MM.1S (cell line): ENCODE data around the gene TSC22D4.

Experiments
- DNase-seq: peaks from one replicate; pipeline ENCODE4 v3.0.0-alpha.2; 2015
- H2AFZ ChIP-seq: fragments of 300-600 bp; sonication (generic); 2 replicates; pipeline ENCODE4 v1.6.0; 2016; ENCODE audit warnings: antibody characterized with exemption, low read length
- H3F3A ChIP-seq: fragments of 300-600 bp; sonication (generic); 2 replicates; pipeline ENCODE4 v1.6.1; 2016; ENCODE audit warnings: mild to moderate bottlenecking, antibody characterized with exemption, low read length, moderate library complexity, mixed read lengths; ENCODE audit not compliant: insufficient read depth
- H3K27ac ChIP-seq: fragments of 300-600 bp; sonication (generic); 2 replicates; pipeline ENCODE4 v1.5.1; 2016; ENCODE audit warnings: mild to moderate bottlenecking, low read length
- H3K27me3 ChIP-seq: fragments of 300-600 bp; sonication (generic); replicated peaks from 2 replicates; pipeline ENCODE4 v1.6.0; 2016; ENCODE audit warnings: low read length; ENCODE audit not compliant: insufficient read depth
- H3K36me3 ChIP-seq: fragments of 300-600 bp; sonication (generic); replicated peaks from 2 replicates; pipeline ENCODE4 v1.6.1; 2016; ENCODE audit warnings: mild to moderate bottlenecking, low read length, mixed read lengths; ENCODE audit not compliant: insufficient read depth
- H3K4me1 ChIP-seq: fragments of 300-600 bp; sonication (generic); 2 replicates; pipeline ENCODE4 v1.6.1; 2016; ENCODE audit warnings: low read length, mixed read lengths
- H3K4me2 ChIP-seq: fragments of 300-600 bp; sonication (generic); 2 replicates; pipeline ENCODE4 v1.6.0; 2016; ENCODE audit warnings: low read depth, low read length
- H3K4me3 ChIP-seq: fragments of 300-600 bp; sonication (generic); 2 replicates; pipeline ENCODE4 v1.5.1; 2016; ENCODE audit warnings: low read length, mixed read lengths
- H3K79me2 ChIP-seq: fragments of 300-600 bp; sonication (generic); 2 replicates; pipeline ENCODE4 v1.6.1; 2016; ENCODE audit warnings: mixed run types, low read length, mixed read lengths
- H3K9ac ChIP-seq: fragments of 300-600 bp; sonication (generic); 2 replicates; pipeline ENCODE4 v1.6.1; 2016; ENCODE audit warnings: low read length, mixed read lengths
- H3K9me2 ChIP-seq: fragments of 300-600 bp; sonication (generic); replicated peaks from 2 replicates; pipeline ENCODE4 v1.6.1; 2016; ENCODE audit warnings: mild to moderate bottlenecking, low read length, mixed read lengths; ENCODE audit not compliant: insufficient read depth
- H3K9me3 ChIP-seq: fragments of 300-600 bp; sonication (generic); replicated peaks from 2 replicates; pipeline ENCODE4 v1.6.1; 2016; ENCODE audit warnings: mild to moderate bottlenecking, low read length, mixed read lengths; ENCODE audit not compliant: insufficient read depth
- H4K20me1 ChIP-seq: fragments of 300-600 bp; sonication (generic); 2 replicates; pipeline ENCODE4 v1.6.1; 2016; ENCODE audit warnings: mild to moderate bottlenecking, low read length, moderate library complexity, mixed read lengths; ENCODE audit not compliant: insufficient read depth
- EZH2 ChIP-seq: fragments of 300-600 bp; sonication (generic); optimal IDR thresholded peaks from 2 replicates; pipeline ENCODE3; 2017; ENCODE audit warnings: low read depth, mild to moderate bottlenecking, antibody characterized with exemption, low read length, mixed read lengths
- EZH2phosphoT487 ChIP-seq: fragments of 300-600 bp; sonication (generic); IDR thresholded peaks from 2 replicates; pipeline ENCODE4 v1.6.1; 2018; ENCODE audit warnings: antibody characterized with exemption, low read length
- TF ChIP-seq, protein P1 (sequence below): fragments of 300-600 bp; sonication (generic); IDR thresholded peaks from 2 replicates; pipeline ENCODE4 v1.5.1; 2016; ENCODE audit warnings: antibody characterized with exemption, low read length, mixed read lengths

Gene TSC22D4

GRCh38 chr7:100430493-100431285, 48.3 kb downstream of the TSC22D4 start:
- H3K4me2 ChIP-seq: peak overlapping the region; percentile 83
- peak overlapping the region; percentile 100 for H3K9ac ChIP-seq
- H3K79me2 ChIP-seq: peaks cover 61% of the 10 kb centered on the region
- H4K20me1 ChIP-seq: no peaks in the 10 kb centered on the region
- H3F3A ChIP-seq: peaks cover 51% of the 10 kb centered on the region
- TF ChIP-seq, protein P1, sequence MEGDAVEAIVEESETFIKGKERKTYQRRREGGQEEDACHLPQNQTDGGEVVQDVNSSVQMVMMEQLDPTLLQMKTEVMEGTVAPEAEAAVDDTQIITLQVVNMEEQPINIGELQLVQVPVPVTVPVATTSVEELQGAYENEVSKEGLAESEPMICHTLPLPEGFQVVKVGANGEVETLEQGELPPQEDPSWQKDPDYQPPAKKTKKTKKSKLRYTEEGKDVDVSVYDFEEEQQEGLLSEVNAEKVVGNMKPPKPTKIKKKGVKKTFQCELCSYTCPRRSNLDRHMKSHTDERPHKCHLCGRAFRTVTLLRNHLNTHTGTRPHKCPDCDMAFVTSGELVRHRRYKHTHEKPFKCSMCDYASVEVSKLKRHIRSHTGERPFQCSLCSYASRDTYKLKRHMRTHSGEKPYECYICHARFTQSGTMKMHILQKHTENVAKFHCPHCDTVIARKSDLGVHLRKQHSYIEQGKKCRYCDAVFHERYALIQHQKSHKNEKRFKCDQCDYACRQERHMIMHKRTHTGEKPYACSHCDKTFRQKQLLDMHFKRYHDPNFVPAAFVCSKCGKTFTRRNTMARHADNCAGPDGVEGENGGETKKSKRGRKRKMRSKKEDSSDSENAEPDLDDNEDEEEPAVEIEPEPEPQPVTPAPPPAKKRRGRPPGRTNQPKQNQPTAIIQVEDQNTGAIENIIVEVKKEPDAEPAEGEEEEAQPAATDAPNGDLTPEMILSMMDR: no peak
- TF ChIP-seq EZH2 (no peak), EZH2phosphoT487 (no peak)
- peak overlapping the region; percentile 93 for H3K4me3 ChIP-seq
- peaks cover 11% of the 10 kb centered on the region; the same call in 1 of the 2 replicates for H3K36me3 ChIP-seq
- peak overlapping the region; percentile 100; the same call in 1 of the 2 replicates for H3K27ac ChIP-seq
- no peaks in the 10 kb centered on the region for H3K9me3 ChIP-seq
- peaks cover 24% of the 10 kb centered on the region; the same call in 1 of the 2 replicates for H3K4me1 ChIP-seq
- H3K27me3 ChIP-seq: no peaks in the 10 kb centered on the region
- no peaks in the 10 kb centered on the region for H3K9me2 ChIP-seq
- no peak overlapping the region for H2AFZ ChIP-seq
- DNase-seq: no peak

GRCh38 chr7:100429637-100430492, 49.1 kb downstream of the TSC22D4 start, which contains the start of gene MEPCE:
Gene MEPCE, plus strand, starts transcription at chr7:100429831. Its CDS starts 188 bp downstream, at chr7:100430019.
- peak; percentile 94 for DNase-seq
- TF ChIP-seq EZH2: no peak
- TF ChIP-seq EZH2phosphoT487: no peak
- TF ChIP-seq, protein P1: no peak
- peak within 1 kb of the TSS; percentile 83 for H3K4me2 ChIP-seq
- H3K9me2 ChIP-seq: no peaks in the 10 kb centered on the region
- H3K27ac ChIP-seq: peak within 1 kb of the TSS; percentile 100
- H3K9ac ChIP-seq: peak within 1 kb of the TSS; percentile 100
- H3K27me3 ChIP-seq: no peaks in the 10 kb centered on the region
- no peaks in the 10 kb centered on the region for H3K9me3 ChIP-seq
- H3K79me2 ChIP-seq: peaks cover 52% of the 10 kb centered on the region
- peak within 1 kb of the TSS; percentile 93 for H3K4me3 ChIP-seq
- H3K4me1 ChIP-seq: peaks cover 27% of the 10 kb centered on the region
- H3K36me3 ChIP-seq: peaks cover 11% of the 10 kb centered on the region; the same call in 1 of the 2 replicates
- peaks cover 50% of the 10 kb centered on the region for H3F3A ChIP-seq
- H4K20me1 ChIP-seq: no peaks in the 10 kb centered on the region
- H2AFZ ChIP-seq: peak within 1 kb of the TSS; percentile 33

GRCh38 chr7:100428967-100429636, 49.9 kb downstream of the TSC22D4 start:
- Histone ChIP-seq H3K27ac (peak overlapping the region; percentile 100), H3K9me3 (no peaks in the 10 kb centered on the region), H3F3A (peaks cover 51% of the 10 kb centered on the region), H3K4me2 (peak overlapping the region; percentile 83), H2AFZ (peak overlapping the region; percentile 33; the same call in 1 of the 2 replicates), H3K36me3 (peaks cover 10% of the 10 kb centered on the region; the same call in 1 of the 2 replicates), H3K79me2 (peaks cover 45% of the 10 kb centered on the region), H3K9ac (peak overlapping the region; percentile 100), H3K27me3 (no peaks in the 10 kb centered on the region), H3K4me1 (peaks cover 23% of the 10 kb centered on the region), H3K4me3 (peak overlapping the region; percentile 93), H4K20me1 (no peaks in the 10 kb centered on the region), H3K9me2 (no peaks in the 10 kb centered on the region)
- peak; percentile 100 for DNase-seq
- no peak for TF ChIP-seq EZH2
- no peak for TF ChIP-seq EZH2phosphoT487
- TF ChIP-seq, protein P1: no peak
